GM12875 (cell line): ENCODE measurements around the gene ALS2CL.

ENCODE experiments used
- H3K4me3 ChIP-seq: one replicate; pipeline ENCODE4 v1.5.1; 2011; ENCODE audit warnings: low read depth, low read length, control low read depth
- TF ChIP-seq, protein P1 (sequence below): IDR thresholded peaks from 2 replicates; pipeline ENCODE4 v1.5.1; 2011; ENCODE audit warnings: low read depth, mild to moderate bottlenecking, control low read depth, inconsistent platforms, low read length, moderate library complexity, borderline replicate concordance; ENCODE audit not compliant: insufficient read depth

The ALS2CL gene

DNA sequence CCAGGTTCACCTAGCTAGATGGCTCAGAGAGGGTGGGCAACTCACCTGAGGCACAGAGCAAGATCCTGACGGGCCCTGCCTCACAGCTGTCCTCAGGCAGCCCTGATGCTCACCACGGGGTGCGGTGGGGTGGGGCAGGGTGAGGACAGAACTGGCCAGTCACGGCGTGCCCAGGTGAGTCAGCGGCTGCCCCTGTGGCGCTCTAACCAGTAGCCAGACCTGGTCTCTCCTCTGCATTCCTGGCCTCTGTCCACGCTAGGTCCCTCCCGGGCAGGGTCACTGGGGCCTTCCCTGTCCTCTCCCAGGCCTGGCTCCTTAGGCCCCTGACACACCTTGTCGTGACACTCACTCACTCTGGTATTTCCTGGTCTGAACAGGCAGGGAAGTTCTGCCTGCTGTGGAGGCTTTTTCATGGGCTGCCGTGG, 901 bp downstream of the ALS2CL start:
- TF ChIP-seq, protein P1, sequence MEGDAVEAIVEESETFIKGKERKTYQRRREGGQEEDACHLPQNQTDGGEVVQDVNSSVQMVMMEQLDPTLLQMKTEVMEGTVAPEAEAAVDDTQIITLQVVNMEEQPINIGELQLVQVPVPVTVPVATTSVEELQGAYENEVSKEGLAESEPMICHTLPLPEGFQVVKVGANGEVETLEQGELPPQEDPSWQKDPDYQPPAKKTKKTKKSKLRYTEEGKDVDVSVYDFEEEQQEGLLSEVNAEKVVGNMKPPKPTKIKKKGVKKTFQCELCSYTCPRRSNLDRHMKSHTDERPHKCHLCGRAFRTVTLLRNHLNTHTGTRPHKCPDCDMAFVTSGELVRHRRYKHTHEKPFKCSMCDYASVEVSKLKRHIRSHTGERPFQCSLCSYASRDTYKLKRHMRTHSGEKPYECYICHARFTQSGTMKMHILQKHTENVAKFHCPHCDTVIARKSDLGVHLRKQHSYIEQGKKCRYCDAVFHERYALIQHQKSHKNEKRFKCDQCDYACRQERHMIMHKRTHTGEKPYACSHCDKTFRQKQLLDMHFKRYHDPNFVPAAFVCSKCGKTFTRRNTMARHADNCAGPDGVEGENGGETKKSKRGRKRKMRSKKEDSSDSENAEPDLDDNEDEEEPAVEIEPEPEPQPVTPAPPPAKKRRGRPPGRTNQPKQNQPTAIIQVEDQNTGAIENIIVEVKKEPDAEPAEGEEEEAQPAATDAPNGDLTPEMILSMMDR, result no peak
- H3K4me3 ChIP-seq, result no peak overlapping the region

- no peak overlapping the region for H3K4me3 ChIP-seq
- TF ChIP-seq, protein P1, result no peak
Observed at GRCh38 chr3:46690798-46691197, 2.7 kb downstream of the ALS2CL start.

- TF ChIP-seq, protein P1, result no peak
- no peak overlapping the region for H3K4me3 ChIP-seq
Observed at GRCh38 chr3:46685446-46685845, 8.0 kb downstream of the ALS2CL start.

DNA sequence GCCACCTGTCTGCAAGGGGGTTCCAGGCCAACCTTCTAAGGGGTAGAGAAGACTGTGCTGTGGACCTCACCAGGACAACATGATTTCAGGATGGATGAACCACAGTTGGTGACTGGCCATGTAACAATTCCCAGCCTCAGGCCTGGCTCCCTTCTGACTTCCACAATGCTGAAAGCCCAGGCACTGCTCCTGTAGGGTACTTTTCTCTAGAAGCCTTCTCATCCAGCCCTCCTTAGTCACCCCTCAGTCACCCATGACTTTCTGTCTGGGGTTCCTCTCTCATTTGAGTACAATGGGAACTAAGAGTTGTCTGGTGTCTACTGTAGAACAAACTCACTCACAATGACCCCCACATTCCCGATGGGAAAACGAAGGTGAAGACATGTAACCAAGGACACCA, 8.6 kb downstream of the ALS2CL start:
- H3K4me3 ChIP-seq, result no peak overlapping the region
- TF ChIP-seq, protein P1, result no peak

GRCh38 chr3:46682974-46683373, 10.5 kb downstream of the ALS2CL start:
- TF ChIP-seq, protein P1, result no peak
- H3K4me3 ChIP-seq, result no peak overlapping the region

DNA sequence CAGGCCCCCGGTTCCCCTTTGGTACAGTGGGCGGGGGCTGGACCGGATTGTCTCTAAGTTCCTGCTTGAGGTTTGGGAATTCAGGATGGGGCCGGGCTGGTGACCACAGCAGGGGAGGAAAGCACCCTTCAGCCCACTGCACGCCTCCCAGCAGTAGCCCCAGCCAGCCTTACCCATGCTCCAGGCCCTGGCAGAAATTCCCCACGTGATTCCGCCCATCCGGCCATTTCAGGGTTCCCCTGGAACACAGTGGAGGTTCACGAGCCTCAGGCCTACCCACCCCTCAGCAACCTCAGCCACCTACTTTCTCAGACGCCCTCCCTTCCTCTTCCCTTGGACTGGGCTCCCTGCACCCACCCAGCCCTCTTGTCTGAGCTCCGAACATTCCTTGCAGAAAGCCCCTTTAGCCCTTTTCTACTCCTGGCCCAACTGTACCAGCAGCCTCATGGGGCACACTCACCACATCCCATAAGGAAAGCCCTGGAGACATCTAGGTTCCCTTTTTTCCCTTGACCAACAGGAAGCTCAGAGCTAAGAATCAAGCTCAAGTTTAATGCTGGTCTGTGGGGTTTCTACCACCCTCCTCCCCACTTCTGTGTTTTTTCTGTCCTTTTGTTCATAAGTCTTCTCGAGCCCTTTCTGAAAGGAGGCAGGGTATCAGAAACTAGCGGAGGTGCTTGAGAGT, 11.5 kb downstream of the ALS2CL start:
- TF ChIP-seq, protein P1, result no peak
- no peak overlapping the region for H3K4me3 ChIP-seq

- no peak overlapping the region for H3K4me3 ChIP-seq
- TF ChIP-seq, protein P1, result no peak
Observed at GRCh38 chr3:46681387-46681786, 12.1 kb downstream of the ALS2CL start.
